Calu3 (cell line): ENCODE measurements around the gene ATP8A2. TPM values are rescaled to one million over a fixed set of nuclear protein-coding genes. Genes with fewer than 3 reads are reported as not detected.

ENCODE experiments used
- BruUV-seq: library from RNA; stranded (reverse); fragments of 400-500 nt; replicated peaks from 2 replicates; lab custom pipeline; 2021; lab: Mats Ljungman, UMichigan
- CTCF ChIA-PET: fragments of 300-600 bp; sonication (Branson Sonifier 250); formaldehyde crosslinking; loops from one replicate; lab custom pipeline; 2022; ENCODE audit warnings: antibody characterized with exemption; lab: Charles Lee
- DNase-seq: peaks from one replicate; pipeline ENCODE4 v3.0.0; 2022
- H3K27ac Mint-ChIP-seq: one replicate; pipeline ENCODE4 v1.8.0; 2022; ENCODE audit warnings: mixed read lengths; ENCODE audit not compliant: unreplicated experiment
- H3K27me3 Mint-ChIP-seq: one replicate; pipeline ENCODE4 v1.8.0; 2022; ENCODE audit warnings: mixed read lengths; ENCODE audit not compliant: unreplicated experiment
- H3K36me3 Mint-ChIP-seq: one replicate; pipeline ENCODE4 v1.8.0; 2022; ENCODE audit warnings: mild to moderate bottlenecking, moderate library complexity, mixed read lengths; ENCODE audit not compliant: insufficient read depth, unreplicated experiment
- H3K4me1 Mint-ChIP-seq: one replicate; pipeline ENCODE4 v1.8.0; 2022; ENCODE audit warnings: mild to moderate bottlenecking, low read depth, mixed read lengths; ENCODE audit not compliant: unreplicated experiment
- H3K4me3 Mint-ChIP-seq: one replicate; pipeline ENCODE4 v1.8.0; 2022; ENCODE audit warnings: mild to moderate bottlenecking, low read depth, moderate library complexity, mixed read lengths; ENCODE audit not compliant: unreplicated experiment
- H3K9me3 Mint-ChIP-seq: one replicate; pipeline ENCODE4 v1.8.0; 2022; ENCODE audit warnings: low read depth, mixed read lengths; ENCODE audit not compliant: unreplicated experiment
- CTCF ChIP-seq: fragments of 200-600 bp; IDR thresholded peaks from one replicate; pipeline ENCODE4 v1.8.0; 2022; ENCODE audit warnings: antibody characterized with exemption; ENCODE audit not compliant: unreplicated experiment
- intact Hi-C: fragments of 100-400 bp; cut with micrococcal nuclease; formaldehyde crosslinking; loops from one replicate; pipeline ENCODE4 v1.10.0; 2022; ENCODE audit not compliant: unreplicated experiment
- total RNA-seq: library from RNA; stranded (reverse); gene quantifications from 2 replicates; pipeline ENCODE4 v1.2.3, GENCODE V29; 2022

Gene ATP8A2
- total RNA-seq, 1 experiment from 2014 or later, result 0.05 TPM

- Mint-ChIP-seq H3K4me1 (no peaks in the 10 kb centered on the region), H3K4me3 (no peak overlapping the region), H3K9me3 (no peaks in the 10 kb centered on the region), H3K27ac (no peak overlapping the region), H3K27me3 (peaks cover 67% of the 10 kb centered on the region), H3K36me3 (no peaks in the 10 kb centered on the region)
- no TSS peak for BruUV-seq
- intact Hi-C loops, result no loop called here
- CTCF ChIA-PET, result no interaction called here
- DNase-seq, result no peak
- no peak for TF ChIP-seq CTCF
Observed at GRCh38 chr13:25377244-25377962, 5.6 kb downstream of the ATP8A2 start.

- TF ChIP-seq CTCF, result no peak
- intact Hi-C loops, result no loop called here
- no peak overlapping the region for H3K27ac Mint-ChIP-seq
- H3K27me3 Mint-ChIP-seq, result peaks cover 63% of the 10 kb centered on the region
- H3K4me3 Mint-ChIP-seq, result no peak overlapping the region
- CTCF ChIA-PET, result no interaction called here
- H3K9me3 Mint-ChIP-seq, result no peaks in the 10 kb centered on the region
- H3K36me3 Mint-ChIP-seq, result no peaks in the 10 kb centered on the region
- BruUV-seq, result no TSS peak
- H3K4me1 Mint-ChIP-seq, result no peaks in the 10 kb centered on the region
- DNase-seq, result no peak
Observed at GRCh38 chr13:25378528-25378927, 6.8 kb downstream of the ATP8A2 start.

GRCh38 chr13:25379011-25379410, 7.2 kb downstream of the ATP8A2 start:
- no peaks in the 10 kb centered on the region for H3K4me1 Mint-ChIP-seq
- no peak overlapping the region for H3K4me3 Mint-ChIP-seq
- H3K27ac Mint-ChIP-seq, result no peak overlapping the region
- no peaks in the 10 kb centered on the region for H3K36me3 Mint-ChIP-seq
- CTCF ChIA-PET, result no interaction called here
- TF ChIP-seq CTCF, result no peak
- DNase-seq, result no peak
- H3K9me3 Mint-ChIP-seq, result no peaks in the 10 kb centered on the region
- H3K27me3 Mint-ChIP-seq, result peaks cover 63% of the 10 kb centered on the region
- intact Hi-C loops, result no loop called here
- no TSS peak for BruUV-seq

- H3K27me3 Mint-ChIP-seq, result peaks cover 63% of the 10 kb centered on the region
- H3K4me3 Mint-ChIP-seq, result no peak overlapping the region
- CTCF ChIA-PET, result no interaction called here
- no peaks in the 10 kb centered on the region for H3K9me3 Mint-ChIP-seq
- DNase-seq, result no peak
- no TSS peak for BruUV-seq
- H3K27ac Mint-ChIP-seq, result no peak overlapping the region
- H3K4me1 Mint-ChIP-seq, result no peaks in the 10 kb centered on the region
- intact Hi-C loops, result no loop called here
- H3K36me3 Mint-ChIP-seq, result no peaks in the 10 kb centered on the region
- no peak for TF ChIP-seq CTCF
Observed at GRCh38 chr13:25380082-25380481, 8.3 kb downstream of the ATP8A2 start.
